ENCODE results near the gene SMIM38.

GRCh38 chr11:69183613-69184012 lies 27.9 kb downstream of the SMIM38 start:
- TF ChIP-seq, protein P1, sequence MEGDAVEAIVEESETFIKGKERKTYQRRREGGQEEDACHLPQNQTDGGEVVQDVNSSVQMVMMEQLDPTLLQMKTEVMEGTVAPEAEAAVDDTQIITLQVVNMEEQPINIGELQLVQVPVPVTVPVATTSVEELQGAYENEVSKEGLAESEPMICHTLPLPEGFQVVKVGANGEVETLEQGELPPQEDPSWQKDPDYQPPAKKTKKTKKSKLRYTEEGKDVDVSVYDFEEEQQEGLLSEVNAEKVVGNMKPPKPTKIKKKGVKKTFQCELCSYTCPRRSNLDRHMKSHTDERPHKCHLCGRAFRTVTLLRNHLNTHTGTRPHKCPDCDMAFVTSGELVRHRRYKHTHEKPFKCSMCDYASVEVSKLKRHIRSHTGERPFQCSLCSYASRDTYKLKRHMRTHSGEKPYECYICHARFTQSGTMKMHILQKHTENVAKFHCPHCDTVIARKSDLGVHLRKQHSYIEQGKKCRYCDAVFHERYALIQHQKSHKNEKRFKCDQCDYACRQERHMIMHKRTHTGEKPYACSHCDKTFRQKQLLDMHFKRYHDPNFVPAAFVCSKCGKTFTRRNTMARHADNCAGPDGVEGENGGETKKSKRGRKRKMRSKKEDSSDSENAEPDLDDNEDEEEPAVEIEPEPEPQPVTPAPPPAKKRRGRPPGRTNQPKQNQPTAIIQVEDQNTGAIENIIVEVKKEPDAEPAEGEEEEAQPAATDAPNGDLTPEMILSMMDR (conservative IDR thresholded peaks at IDR 0.05; ENCODE audit: low read depth, low read length): no peak
- no peak for TF ChIP-seq CEBPB (IDR thresholded peaks at IDR 0.05; ENCODE audit: low read depth, low read length)

Measured in IMR-90 (cell line).